HL-60 (cell line): ENCODE data around the gene F7.

Source experiments
- DNase-seq, 2 experiments: peaks; one replicate each; pipeline ENCODE4 v3.0.0-alpha.2; 2010 to 2020; ENCODE audit warnings: low read depth in 1 of 2, low spot score in 1 of 2
- H3K27ac ChIP-seq: fragments of 250-450 bp; sonication (Bioruptor Pico); replicated peaks from 2 replicates; pipeline ENCODE4 v1.5.1; 2020; ENCODE audit warnings: mild to moderate bottlenecking, moderate library complexity
- H3K27me3 ChIP-seq: fragments of 250-450 bp; sonication (Bioruptor Pico); 2 replicates; pipeline ENCODE4 v1.5.1; 2021; ENCODE audit warnings: mild to moderate bottlenecking, moderate library complexity; ENCODE audit not compliant: insufficient read depth, poor library complexity, severe bottlenecking
- H3K4me3 ChIP-seq: replicated peaks from 2 replicates; pipeline ENCODE4 v1.5.1; 2011; ENCODE audit warnings: mild to moderate bottlenecking, control low read depth, low read length; ENCODE audit not compliant: insufficient read depth
- CTCF ChIP-seq: IDR thresholded peaks from one replicate; pipeline ENCODE4 v1.5.1; 2011; ENCODE audit warnings: low read length, control low read depth, inconsistent platforms; ENCODE audit not compliant: insufficient read depth
- GABPA ChIP-seq: IDR thresholded peaks from 2 replicates; pipeline ENCODE4 v1.6.1; 2012; ENCODE audit warnings: low read depth
- POLR2AphosphoS5 ChIP-seq: IDR thresholded peaks from 2 replicates; pipeline ENCODE4 v1.6.1; 2012; ENCODE audit warnings: low read depth
- REST ChIP-seq: IDR thresholded peaks from 2 replicates; pipeline ENCODE4 v1.6.1; 2012; ENCODE audit warnings: low read depth; ENCODE audit not compliant: insufficient replicate concordance
- SPI1 ChIP-seq: IDR thresholded peaks from 2 replicates; pipeline ENCODE4 v1.6.1; 2012; ENCODE audit warnings: low read depth, mild to moderate bottlenecking, borderline replicate concordance

The F7 gene

DNA sequence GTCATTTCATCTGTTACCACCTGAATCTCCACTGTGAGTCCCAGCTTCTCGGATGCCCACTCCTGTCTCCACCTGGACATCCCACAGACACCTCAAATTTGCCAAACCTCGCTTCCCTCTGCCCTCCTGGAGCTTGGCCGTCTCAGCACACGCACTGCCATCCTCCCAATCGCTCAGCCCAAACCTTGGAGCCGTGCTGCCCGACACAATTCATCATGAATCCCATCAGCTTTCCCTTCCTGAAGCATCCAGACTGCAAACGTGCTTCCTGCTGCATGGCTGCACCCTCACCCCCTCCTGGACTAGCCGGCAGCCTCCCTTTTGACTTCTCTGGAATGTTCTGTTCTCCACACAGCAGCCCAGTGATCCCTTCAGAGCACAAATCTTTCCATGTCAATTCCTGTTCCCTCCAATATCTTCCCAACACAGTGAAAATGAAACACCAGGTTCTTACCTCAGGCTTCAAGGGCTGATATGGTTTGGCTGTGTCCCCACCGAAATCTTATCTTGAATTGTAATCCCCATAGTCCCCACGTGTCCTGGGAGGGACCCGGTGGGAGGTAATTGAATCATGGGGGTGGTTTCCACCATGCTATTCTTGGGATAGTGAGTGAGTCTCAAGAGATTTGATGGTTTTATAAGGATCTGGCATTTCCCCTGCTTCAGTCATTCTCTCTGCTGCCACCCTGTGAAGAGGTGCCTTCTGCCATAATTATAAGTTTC lies 51.8 kb downstream of the F7 start:
- peaks cover 2% of the 10 kb centered on the region for H3K27me3 ChIP-seq
- H3K27ac ChIP-seq, result no peak overlapping the region
- no peak overlapping the region for H3K4me3 ChIP-seq
- TF ChIP-seq CTCF, result no peak
- no peak for TF ChIP-seq POLR2AphosphoS5
- no peak for TF ChIP-seq GABPA
- TF ChIP-seq SPI1, result no peak
- TF ChIP-seq REST, result no peak
- DNase-seq, result no peak

DNA sequence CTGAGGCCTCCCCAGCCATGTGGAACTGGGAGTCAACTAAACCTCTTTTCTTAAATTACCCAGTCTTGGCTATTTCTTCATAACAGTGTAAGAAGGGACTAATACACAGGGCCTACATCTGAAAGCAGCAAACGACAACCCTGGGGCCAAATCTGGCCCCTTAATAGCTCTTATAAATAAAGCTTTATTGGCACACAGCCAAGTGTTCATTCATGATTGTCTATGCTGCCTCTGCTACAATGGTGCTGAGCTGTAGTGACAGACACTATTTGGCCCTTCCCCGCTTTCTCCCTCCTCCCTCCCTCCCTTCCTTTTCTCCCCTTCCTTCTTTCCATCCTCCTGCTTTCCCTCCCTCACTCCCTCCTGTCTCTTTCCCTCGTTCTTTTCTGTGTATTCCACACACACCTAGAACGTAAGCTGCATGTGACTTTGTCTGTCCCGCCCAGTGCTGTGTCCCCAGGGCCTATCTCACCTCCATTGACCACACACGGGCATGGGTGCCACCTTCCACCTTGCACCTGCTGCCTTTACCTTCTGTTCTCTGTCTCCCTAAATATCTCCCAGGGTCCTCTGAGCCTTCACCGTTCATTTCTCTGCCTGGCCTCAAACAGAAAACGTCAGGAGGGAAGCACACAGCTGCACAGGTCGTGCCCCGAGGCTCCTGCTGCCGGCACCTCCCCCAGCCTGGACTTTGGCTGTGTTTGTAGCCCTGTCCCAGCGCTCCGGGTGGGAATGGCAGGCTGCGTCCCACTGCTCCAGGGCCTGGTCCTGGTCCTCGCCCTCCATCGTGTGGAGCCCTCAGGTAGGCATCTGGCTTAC lies 52.5 kb downstream of the F7 start, which contains the start of gene PROZ:
PROZ (plus strand) TSS at position 720 of the 819 bp plus-strand sequence; CDS start at position 733, 13 bp downstream.
- H3K4me3 ChIP-seq, result no peak within 1 kb of the TSS
- no peak for TF ChIP-seq CTCF
- no peak for TF ChIP-seq REST
- TF ChIP-seq GABPA, result no peak
- no peak for TF ChIP-seq POLR2AphosphoS5
- no peak for TF ChIP-seq SPI1
- no peak for DNase-seq
- peaks cover 5% of the 10 kb centered on the region for H3K27me3 ChIP-seq
- H3K27ac ChIP-seq, result no peak within 1 kb of the TSS

DNA sequence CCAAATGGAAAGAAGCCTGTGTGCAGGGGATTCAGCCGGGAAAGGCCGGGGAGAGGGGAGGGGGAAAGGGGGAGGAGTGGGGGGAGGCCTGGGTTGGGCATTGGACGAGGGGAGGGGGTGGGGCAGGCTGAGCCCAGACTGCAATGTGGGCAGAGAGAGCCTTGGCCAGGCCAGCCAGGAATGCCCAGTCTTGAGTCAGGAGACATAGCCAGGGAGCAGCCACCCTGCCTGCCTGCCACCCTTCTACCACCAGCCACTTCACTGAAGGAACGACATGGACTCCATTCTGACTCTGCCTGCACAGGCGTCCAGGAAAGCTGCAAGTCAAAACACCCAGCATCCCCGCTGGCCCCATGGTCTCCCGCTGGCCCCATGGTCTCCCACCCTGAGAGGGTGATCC lies 53.4 kb downstream of the F7 start:
- DNase-seq, result no peak
- Histone ChIP-seq H3K4me3 (no peak overlapping the region), H3K27ac (no peak overlapping the region), H3K27me3 (peaks cover 11% of the 10 kb centered on the region)
- TF ChIP-seq CTCF (no peak), POLR2AphosphoS5 (no peak), REST (no peak), GABPA (no peak), SPI1 (no peak)
